ENCODE results near the gene RPL26.

The RPL26 gene

DNA sequence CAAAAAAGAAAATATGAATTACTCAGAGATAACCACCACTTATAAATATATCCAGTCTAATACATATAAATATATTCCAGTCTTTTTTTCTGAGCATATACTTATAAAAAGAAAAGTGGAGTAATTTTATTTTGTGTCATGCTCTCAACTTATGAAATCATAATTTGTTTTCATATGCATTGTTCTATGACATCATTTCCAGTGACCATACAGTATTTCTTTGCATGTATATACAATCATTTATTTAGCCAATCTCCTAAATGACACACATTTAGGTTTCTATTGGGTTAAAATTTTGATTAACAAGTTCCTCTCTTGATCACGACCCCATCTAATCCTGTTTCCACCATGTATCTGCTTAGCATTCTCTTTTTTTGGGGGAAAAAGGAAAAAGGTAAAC lies 36.3 kb upstream of the RPL26 start:
- TF ChIP-seq, protein P1, sequence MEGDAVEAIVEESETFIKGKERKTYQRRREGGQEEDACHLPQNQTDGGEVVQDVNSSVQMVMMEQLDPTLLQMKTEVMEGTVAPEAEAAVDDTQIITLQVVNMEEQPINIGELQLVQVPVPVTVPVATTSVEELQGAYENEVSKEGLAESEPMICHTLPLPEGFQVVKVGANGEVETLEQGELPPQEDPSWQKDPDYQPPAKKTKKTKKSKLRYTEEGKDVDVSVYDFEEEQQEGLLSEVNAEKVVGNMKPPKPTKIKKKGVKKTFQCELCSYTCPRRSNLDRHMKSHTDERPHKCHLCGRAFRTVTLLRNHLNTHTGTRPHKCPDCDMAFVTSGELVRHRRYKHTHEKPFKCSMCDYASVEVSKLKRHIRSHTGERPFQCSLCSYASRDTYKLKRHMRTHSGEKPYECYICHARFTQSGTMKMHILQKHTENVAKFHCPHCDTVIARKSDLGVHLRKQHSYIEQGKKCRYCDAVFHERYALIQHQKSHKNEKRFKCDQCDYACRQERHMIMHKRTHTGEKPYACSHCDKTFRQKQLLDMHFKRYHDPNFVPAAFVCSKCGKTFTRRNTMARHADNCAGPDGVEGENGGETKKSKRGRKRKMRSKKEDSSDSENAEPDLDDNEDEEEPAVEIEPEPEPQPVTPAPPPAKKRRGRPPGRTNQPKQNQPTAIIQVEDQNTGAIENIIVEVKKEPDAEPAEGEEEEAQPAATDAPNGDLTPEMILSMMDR (IDR thresholded peaks at IDR 0.05; ENCODE audit: extremely low read depth, insufficient read depth, missing control alignments), result no peak
- no peak for DNase-seq (ENCODE audit: low spot score)
- in situ Hi-C loops (cut with MboI; ENCODE audit: low pct_unique_long_range_greater_than_20kb, low sequenced_read_pairs, unreplicated experiment), result loop anchor here (25.0 kb wide), 2 partner anchors 343 to 568 kb away; partner anchors contain the start of gene SPDYE4

DNA sequence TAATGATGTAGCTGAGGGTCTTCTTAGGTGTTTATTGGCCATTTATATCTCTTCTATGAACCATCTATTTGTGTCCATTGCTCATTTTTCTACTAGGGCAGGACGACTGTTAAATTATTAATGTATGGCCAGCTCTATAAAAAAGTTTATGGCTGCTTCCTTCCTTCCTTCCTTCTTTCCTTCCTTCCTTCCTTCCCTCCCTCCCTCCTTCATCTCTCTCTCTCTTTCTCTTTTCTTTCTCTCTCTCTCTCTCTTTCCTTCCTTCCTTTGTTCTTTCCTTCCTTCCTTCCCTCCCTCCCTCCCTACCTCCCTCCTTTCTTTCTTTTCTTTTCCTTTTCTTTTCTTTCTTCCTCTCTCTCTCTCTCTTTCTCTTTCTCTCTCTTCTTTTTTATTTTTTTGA lies 35.5 kb upstream of the RPL26 start:
- DNase-seq (ENCODE audit: low spot score), result no peak
- in situ Hi-C loops (cut with MboI; ENCODE audit: low pct_unique_long_range_greater_than_20kb, low sequenced_read_pairs, unreplicated experiment), result loop anchor here (25.0 kb wide), 2 partner anchors 344 to 569 kb away; partner anchors contain the start of gene SPDYE4
- TF ChIP-seq, protein P1 (IDR thresholded peaks at IDR 0.05; ENCODE audit: extremely low read depth, insufficient read depth, missing control alignments), result no peak

DNA sequence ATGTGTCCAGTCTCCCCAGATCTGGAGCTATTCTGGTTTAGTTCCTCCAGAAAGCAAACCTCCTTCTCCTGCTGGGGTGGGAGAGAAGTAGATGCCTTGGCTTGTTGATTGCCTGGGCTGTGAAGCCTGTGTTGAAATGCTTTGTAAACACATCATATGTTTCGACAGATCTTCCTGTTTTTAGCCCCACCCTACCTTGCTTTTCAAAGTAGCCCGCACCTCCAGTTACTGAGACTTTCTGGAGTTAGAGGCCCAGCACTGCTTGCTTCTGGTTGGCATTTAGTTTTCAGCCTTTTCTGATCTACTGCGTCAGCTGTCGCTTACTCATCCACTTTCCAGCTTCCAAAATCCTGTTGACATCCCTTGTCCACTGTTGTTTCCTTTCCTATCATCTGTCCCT lies 34.8 kb upstream of the RPL26 start:
- TF ChIP-seq, protein P1 (IDR thresholded peaks at IDR 0.05; ENCODE audit: extremely low read depth, insufficient read depth, missing control alignments), result no peak
- in situ Hi-C loops (cut with MboI; ENCODE audit: low pct_unique_long_range_greater_than_20kb, low sequenced_read_pairs, unreplicated experiment), result loop anchor here (25.0 kb wide), 2 partner anchors 344 to 569 kb away; partner anchors contain the start of gene SPDYE4
- no peak for DNase-seq (ENCODE audit: low spot score)

DNA sequence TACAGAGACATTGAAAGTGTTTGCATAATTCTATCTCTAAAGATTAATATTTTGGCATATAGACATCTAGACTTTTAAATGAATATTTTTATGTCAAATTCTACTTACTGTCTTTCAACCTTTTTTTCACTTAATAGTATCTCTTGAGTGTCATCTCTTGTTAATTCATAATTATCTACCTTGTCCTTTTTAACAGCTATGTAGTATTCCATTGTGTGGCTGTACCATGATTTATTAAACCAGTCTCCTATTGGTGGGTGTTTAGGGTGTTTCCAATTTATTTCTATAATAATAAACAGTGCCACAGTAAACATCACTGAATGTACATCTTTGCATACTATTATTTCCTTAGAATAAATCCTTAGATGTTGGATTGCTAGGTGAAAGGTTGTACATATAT lies 30.9 kb upstream of the RPL26 start:
- TF ChIP-seq, protein P1 (IDR thresholded peaks at IDR 0.05; ENCODE audit: extremely low read depth, insufficient read depth, missing control alignments), result no peak
- no peak for DNase-seq (ENCODE audit: low spot score)
- in situ Hi-C loops (cut with MboI; ENCODE audit: low pct_unique_long_range_greater_than_20kb, low sequenced_read_pairs, unreplicated experiment), result loop anchor here (25.0 kb wide), 2 partner anchors 348 to 573 kb away; partner anchors contain the start of gene SPDYE4

DNA sequence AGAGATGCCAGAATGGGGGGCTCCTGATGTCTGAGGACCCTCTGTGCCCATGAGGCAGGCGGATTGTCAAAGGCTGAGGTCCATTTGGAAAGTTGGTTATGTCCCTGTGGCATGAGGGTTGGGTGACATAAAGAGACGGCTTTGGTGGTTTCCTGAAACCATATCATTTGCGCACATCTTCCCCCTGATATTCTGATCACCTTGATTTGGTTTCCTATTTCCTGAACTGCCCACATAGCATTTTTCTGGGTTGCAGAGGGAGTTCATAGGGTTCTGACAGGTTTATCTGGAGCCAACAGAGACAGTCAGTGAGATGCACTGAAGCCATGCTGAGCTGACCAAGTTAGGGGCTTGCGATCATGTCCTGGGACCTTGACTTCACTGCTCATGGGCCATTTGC lies 30.3 kb upstream of the RPL26 start:
- in situ Hi-C loops (cut with MboI; ENCODE audit: low pct_unique_long_range_greater_than_20kb, low sequenced_read_pairs, unreplicated experiment), result loop anchor here (25.0 kb wide), 2 partner anchors 349 to 574 kb away; partner anchors contain the start of gene SPDYE4
- DNase-seq (ENCODE audit: low spot score), result no peak
- TF ChIP-seq, protein P1 (IDR thresholded peaks at IDR 0.05; ENCODE audit: extremely low read depth, insufficient read depth, missing control alignments), result no peak

DNA sequence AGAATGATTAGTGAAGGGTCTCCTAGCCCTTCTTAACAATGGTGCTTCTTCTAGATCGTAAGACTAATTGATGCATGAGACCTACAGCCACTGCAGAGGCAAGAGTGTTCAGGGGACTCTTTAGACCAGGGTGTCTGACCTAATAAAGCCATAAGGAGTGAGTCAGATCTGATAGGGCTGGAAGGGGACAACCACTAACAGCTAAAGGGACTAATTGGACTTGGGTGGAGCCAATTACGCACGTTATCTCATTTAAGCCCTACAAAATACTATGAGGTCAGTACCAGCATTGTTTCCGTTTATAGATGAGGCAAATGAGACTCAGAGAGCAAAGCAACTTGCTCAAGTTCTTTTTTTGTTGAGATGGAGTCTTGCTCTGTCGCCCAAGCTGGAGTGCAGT lies 29.1 kb upstream of the RPL26 start:
- TF ChIP-seq, protein P1 (IDR thresholded peaks at IDR 0.05; ENCODE audit: extremely low read depth, insufficient read depth, missing control alignments), result no peak
- in situ Hi-C loops (cut with MboI; ENCODE audit: low pct_unique_long_range_greater_than_20kb, low sequenced_read_pairs, unreplicated experiment), result loop anchor here (25.0 kb wide), 2 partner anchors 350 to 575 kb away; partner anchors contain the start of gene SPDYE4

More for the DNA sequence above, 29.1 kb upstream of the RPL26 start:
- DNase-seq (ENCODE audit: low spot score), result no peak
